NCI-H2029 (cell line): Measurements from ENCODE around the gene OR51A4.
A peak's percentile ranks its signal among the peaks of the same experiment; 100 is the strongest.
"Not testable (repeated sequence)": the region's sequence is repeated elsewhere in the genome, so short reads cannot be mapped to it uniquely, and the experiment has no call there.

Experiments used
- DNase-seq: peaks from one replicate; lab custom pipeline; 2025; lab: John Stamatoyannopoulos, UW

OR51A4 gene

GRCh38 chr11:4947505-4947904 is at the start of gene OR51A4:
Gene OR51A4 (minus strand): TSS chr11:4947605. CDS start chr11:4947100, 505 bp downstream.
- DNase-seq = no peak

GRCh38 chr11:4994551-4994950 is 47.1 kb upstream of the OR51A4 start, which contains the start of gene OR51L1:
Gene OR51L1 (plus strand): TSS chr11:4994851. CDS start chr11:4998983, 4,132 bp downstream.
- no peak for DNase-seq

- DNase-seq = no peak
Measured at GRCh38 chr11:4991060-4991459, 43.7 kb upstream of the OR51A4 start.

GRCh38 chr11:4983841-4984240 is 36.4 kb upstream of the OR51A4 start:
- no peak for DNase-seq

- DNase-seq = no peak
Measured at GRCh38 chr11:4982678-4983077, 35.3 kb upstream of the OR51A4 start.

GRCh38 chr11:4979036-4979435 is 31.6 kb upstream of the OR51A4 start:
- no peak for DNase-seq

DNA sequence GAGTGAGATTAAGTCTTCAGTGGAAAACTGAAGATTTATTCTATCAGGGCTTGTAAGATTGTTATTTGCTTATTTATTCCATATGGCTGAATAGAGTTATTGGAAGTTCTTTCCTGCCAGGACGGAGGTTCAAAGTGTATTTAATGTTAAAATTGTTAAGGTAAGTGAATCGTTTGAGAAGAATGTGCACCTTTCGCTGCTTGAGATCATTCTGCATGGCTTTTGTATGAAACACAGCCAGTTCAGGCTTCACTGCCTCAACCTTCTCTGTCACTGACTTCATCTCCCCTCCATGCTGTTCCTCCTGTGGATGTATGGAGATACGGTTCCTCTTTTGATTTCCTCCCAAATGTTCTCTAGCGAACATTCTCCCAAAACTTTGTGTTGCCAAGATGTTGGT is 28.0 kb upstream of the OR51A4 start:
- DNase-seq = no peak

- no peak for DNase-seq
Measured at GRCh38 chr11:4962816-4963215, 15.4 kb upstream of the OR51A4 start.

- DNase-seq = no peak
Measured at GRCh38 chr11:4960877-4961276, 13.5 kb upstream of the OR51A4 start.

GRCh38 chr11:4957396-4957795 is 10.0 kb upstream of the OR51A4 start:
- no peak for DNase-seq

DNA sequence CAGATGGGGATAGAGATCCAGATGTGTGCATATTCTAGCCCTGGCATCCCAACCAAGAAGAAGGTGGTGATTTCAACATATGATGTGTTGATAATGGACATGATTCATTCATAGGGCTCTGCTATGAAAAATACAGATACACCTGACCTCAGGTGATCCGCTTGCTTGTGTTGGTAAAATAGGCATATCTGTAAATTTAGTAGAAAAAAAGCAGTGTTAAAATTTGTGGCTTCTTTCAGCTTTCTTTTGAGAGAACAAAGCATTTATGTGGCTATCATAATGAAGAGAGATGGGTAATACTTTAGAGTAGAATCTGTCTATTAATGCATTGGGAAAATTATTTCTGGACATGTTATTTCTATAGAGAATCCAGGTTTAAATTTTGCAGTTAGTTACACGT is 8.2 kb upstream of the OR51A4 start, which contains the start of gene OR51A2:
TSS of gene OR51A2 (minus strand) at position 101 of the 400 bp plus-strand sequence. CDS start at position 101, 0 bp downstream.
- DNase-seq = not testable (repeated sequence)

DNA sequence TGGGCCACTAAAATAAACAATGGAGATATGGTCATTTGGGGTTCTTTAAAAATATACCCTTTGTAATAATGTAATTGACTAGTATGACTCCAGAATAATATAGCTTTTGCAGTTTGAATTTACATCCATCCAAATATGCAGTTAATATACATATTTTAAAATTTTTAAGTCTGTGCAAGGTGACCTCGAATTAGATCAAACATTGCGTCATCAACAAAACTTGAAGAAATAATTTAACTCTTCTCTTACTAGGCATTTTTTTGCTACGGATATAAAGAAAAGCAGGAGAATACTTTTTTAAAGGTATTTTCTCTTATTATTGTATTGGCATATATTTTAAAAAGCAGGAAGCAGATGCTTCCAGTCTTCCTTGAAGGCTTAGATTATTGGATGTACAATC is 10.7 kb downstream of the OR51A4 start:
- no peak for DNase-seq

GRCh38 chr11:4932751-4933150 is 14.7 kb downstream of the OR51A4 start:
- peak; percentile 35 for DNase-seq

GRCh38 chr11:4926608-4927007 is 20.8 kb downstream of the OR51A4 start:
- DNase-seq = no peak

- DNase-seq = no peak
Measured at GRCh38 chr11:4924239-4924638, 23.2 kb downstream of the OR51A4 start, which contains the start of gene OR51G1. Gene OR51G1 (minus strand): TSS chr11:4924339. CDS start chr11:4924339, 0 bp downstream.

GRCh38 chr11:4922304-4922703 is 25.1 kb downstream of the OR51A4 start:
- no peak for DNase-seq

DNA sequence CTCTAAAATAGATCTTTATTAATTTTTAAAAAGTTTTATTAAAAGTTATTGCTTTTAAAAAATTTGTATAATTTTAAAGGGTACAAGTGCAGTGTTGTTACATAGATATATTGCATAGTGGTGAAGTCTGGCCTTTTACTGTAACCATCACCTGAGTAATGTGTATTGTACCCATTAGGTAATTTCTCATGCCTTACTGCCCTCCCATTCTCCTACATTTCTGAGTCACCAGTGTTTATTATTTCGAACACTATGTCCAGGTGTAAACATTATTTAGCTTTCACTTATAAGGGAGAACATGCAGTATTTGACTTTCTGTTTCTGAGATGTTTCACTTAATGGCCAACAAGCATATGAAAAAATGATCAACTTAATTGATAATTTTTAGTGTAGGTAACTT is 25.6 kb downstream of the OR51A4 start:
- DNase-seq = no peak

DNA sequence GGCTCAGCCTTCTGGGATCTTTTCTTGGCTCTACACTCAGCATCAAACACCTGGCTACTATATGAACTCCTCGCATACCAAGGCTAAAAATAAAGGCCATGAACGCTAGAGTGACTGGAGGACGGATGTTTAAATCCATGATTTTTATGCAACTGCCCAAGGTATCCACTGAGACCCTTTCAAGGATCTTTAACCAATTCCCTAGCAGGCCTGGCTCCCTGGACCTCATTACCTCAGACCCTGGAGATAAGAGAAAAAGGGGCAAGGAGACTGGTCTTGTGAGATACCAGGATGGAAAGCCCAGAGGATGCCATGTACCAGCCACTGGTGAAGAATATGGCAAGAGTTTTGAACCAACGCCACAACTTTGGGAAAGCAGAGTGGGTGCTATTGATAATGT is 28.2 kb downstream of the OR51A4 start, which contains the start of gene OR51G2:
TSS of gene OR51G2 (minus strand) at position 101 of the 400 bp plus-strand sequence. CDS start 3,687 bp downstream, outside the sequence.
- no peak for DNase-seq

- no peak for DNase-seq
Measured at GRCh38 chr11:4916581-4916980, 30.8 kb downstream of the OR51A4 start.

DNA sequence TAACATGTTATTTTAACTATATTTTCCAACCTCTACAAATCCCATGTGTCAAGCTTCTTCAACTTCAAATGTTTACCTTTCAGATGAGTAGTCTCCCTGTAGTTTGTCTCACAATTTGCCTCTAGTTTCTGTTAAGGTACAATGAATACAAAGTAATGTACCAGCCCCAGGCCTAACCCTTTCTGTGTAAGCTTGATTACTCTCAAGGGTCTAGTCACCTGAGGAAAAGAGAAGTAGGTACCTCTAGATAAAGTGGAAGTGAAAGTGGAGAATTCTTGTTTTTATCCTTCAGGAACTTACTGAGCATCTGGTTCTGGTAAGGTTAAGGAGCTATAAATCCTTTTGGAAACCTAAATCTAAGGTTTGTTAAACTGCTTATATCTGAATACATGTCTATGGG is 43.9 kb downstream of the OR51A4 start, which contains the start of gene OR51A7:
TSS of gene OR51A7 (plus strand) at position 300 of the 400 bp plus-strand sequence. CDS start 3,587 bp downstream, outside the sequence.
- no peak for DNase-seq
